OCI-LY7 (cell line): ENCODE results near the gene MID1. TPM values are rescaled to one million over a fixed set of nuclear protein-coding genes. Genes with fewer than 3 reads are reported as not detected.

Experiments used
- BruUV-seq: library from RNA; stranded (reverse); fragments of 400-500 nt; replicated peaks from 2 replicates; lab custom pipeline; 2021; lab: Mats Ljungman, UMichigan
- CTCF ChIA-PET: fragments of 300-600 bp; sonication (Branson Sonifier 250); formaldehyde crosslinking; loops from one replicate; lab custom pipeline; 2022; ENCODE audit warnings: antibody characterized with exemption; ENCODE audit not compliant: unreplicated experiment; lab: Charles Lee
- POLR2A ChIA-PET: fragments of 300-600 bp; sonication (Branson Sonifier 250); formaldehyde crosslinking; loops from one replicate; lab custom pipeline; 2022; ENCODE audit warnings: antibody characterized with exemption; lab: Charles Lee
- DNase-seq: peaks from one replicate; pipeline ENCODE4 v3.0.0-alpha.2; 2015; ENCODE audit warnings: low spot score
- H2AFZ ChIP-seq: fragments of 200-600 bp; sonication (generic), shearing (Covaris generic); 2 replicates; pipeline ENCODE4 v1.6.1; 2014; ENCODE audit warnings: mild to moderate bottlenecking, antibody characterized with exemption, low read length, moderate library complexity
- H3K27ac ChIP-seq: fragments of 200-600 bp; sonication (generic); 2 replicates; pipeline ENCODE4 v1.5.1; 2014; ENCODE audit warnings: mixed run types, low read depth, mild to moderate bottlenecking, moderate library complexity, low read length, inconsistent platforms; ENCODE audit not compliant: poor library complexity, severe bottlenecking
- H3K36me3 ChIP-seq: fragments of 200-600 bp; sonication (generic); 2 replicates; pipeline ENCODE4 v1.6.1; 2014; ENCODE audit warnings: mild to moderate bottlenecking, antibody characterized with exemption, low read length, moderate library complexity, mixed read lengths; ENCODE audit not compliant: insufficient read depth
- H3K4me1 ChIP-seq: fragments of 200-600 bp; sonication (generic); 2 replicates; pipeline ENCODE4 v1.5.1; 2014; ENCODE audit warnings: mild to moderate bottlenecking, low read length; ENCODE audit not compliant: insufficient read depth, poor library complexity, severe bottlenecking
- H3K4me2 ChIP-seq: fragments of 200-600 bp; sonication (generic); 2 replicates; pipeline ENCODE4 v1.6.1; 2014; ENCODE audit warnings: mild to moderate bottlenecking, low read length
- H3K4me3 ChIP-seq: fragments of 200-600 bp; sonication (generic); 2 replicates; pipeline ENCODE4 v1.5.1; 2014; ENCODE audit warnings: mild to moderate bottlenecking, low read depth, low read length; ENCODE audit not compliant: poor library complexity, severe bottlenecking
- H3K79me2 ChIP-seq: fragments of 200-600 bp; sonication (generic); 2 replicates; pipeline ENCODE4 v1.6.1; 2016; ENCODE audit warnings: low read depth, mild to moderate bottlenecking, low read length, moderate library complexity, mixed read lengths; ENCODE audit not compliant: insufficient read depth
- H3K9me2 ChIP-seq: fragments of 200-600 bp; sonication (generic); 2 replicates; pipeline ENCODE4 v1.6.1; 2016; ENCODE audit warnings: mild to moderate bottlenecking, low read length, mixed read lengths; ENCODE audit not compliant: insufficient read depth
- H3K9me3 ChIP-seq: fragments of 200-600 bp; sonication (generic); 2 replicates; pipeline ENCODE4 v1.6.1; 2014; ENCODE audit warnings: mild to moderate bottlenecking, mixed run types, low read length, mixed read lengths
- H4K20me1 ChIP-seq: fragments of 200-600 bp; sonication (generic); 2 replicates; pipeline ENCODE4 v1.6.1; 2014; ENCODE audit warnings: mild to moderate bottlenecking, antibody characterized with exemption, low read length, moderate library complexity, mixed read lengths; ENCODE audit not compliant: insufficient read depth
- EZH2phosphoT487 ChIP-seq: fragments of 200-600 bp; sonication (generic); IDR thresholded peaks from 2 replicates; pipeline ENCODE4 v1.6.1; 2018; ENCODE audit warnings: low read depth, borderline replicate concordance, mild to moderate bottlenecking, mixed run types, antibody characterized with exemption, low read length, moderate library complexity, mixed read lengths
- intact Hi-C: fragments of 100-400 bp; cut with micrococcal nuclease; formaldehyde crosslinking; loops from one replicate; pipeline ENCODE4 v1.10.0; 2022; ENCODE audit not compliant: unreplicated experiment
- total RNA-seq, 2 experiments: library from RNA; depleted of rRNA in 1 of 2; stranded (reverse); fragments of >200 nt in 1 of 2; shearing (Covaris generic) in 1 of 2; gene quantifications; 2 replicates each; pipeline ENCODE4 v1.2.3, GENCODE V29; 2014 to 2022
- TF ChIP-seq, protein P1 (sequence below): fragments of 200-600 bp; sonication (generic); conservative IDR thresholded peaks from 2 replicates; pipeline ENCODE4 v1.5.1; 2014; ENCODE audit warnings: mild to moderate bottlenecking, antibody characterized with exemption, low read length, moderate library complexity, mixed read lengths

The MID1 gene
- total RNA-seq, 2 experiments from 2014 or later: 0.76 to 1.0 TPM

DNA sequence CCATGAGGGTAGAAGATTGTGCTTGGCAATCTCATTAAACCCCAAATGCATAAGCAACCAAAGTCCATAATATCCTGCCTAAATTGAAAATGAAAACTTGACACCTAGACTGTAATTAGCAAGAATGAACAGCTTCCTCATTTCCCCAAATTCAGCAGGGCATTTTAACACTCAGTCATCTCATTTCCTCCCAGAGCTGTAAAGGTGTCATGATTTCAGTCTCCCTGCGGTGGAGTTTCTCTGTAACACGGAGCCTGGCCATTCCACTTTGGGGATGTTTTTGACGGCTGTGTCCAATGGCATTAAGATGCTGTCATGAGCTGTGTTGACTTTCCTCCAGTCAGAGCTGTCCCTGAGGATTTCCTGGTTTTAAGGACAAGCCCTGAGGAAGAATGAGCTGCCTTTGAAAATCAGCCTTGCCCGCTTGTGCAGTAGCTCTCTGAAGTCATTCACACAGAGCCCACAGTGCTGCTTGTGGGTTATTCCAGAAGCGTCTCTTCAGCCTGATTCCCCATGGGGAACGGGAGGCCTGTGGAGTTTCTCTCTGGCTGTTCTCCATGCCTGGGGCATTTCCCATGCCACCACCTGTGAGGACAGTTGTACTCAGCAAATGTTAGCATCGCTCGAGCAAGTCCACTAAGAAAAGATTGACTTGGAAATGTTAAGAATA is 187.0 kb downstream of the MID1 start:
- ChIA-PET CTCF (no interaction called here), POLR2A (no interaction called here)
- Histone ChIP-seq H3K79me2 (no peaks in the 10 kb centered on the region), H3K4me3 (no peak overlapping the region), H3K4me2 (no peak overlapping the region), H3K4me1 (no peaks in the 10 kb centered on the region), H3K9me3 (no peaks in the 10 kb centered on the region), H3K27ac (no peak overlapping the region), H4K20me1 (no peaks in the 10 kb centered on the region), H3K9me2 (no peaks in the 10 kb centered on the region), H2AFZ (no peak overlapping the region), H3K36me3 (no peaks in the 10 kb centered on the region)
- intact Hi-C loops: no loop called here
- no peak for TF ChIP-seq EZH2phosphoT487
- TF ChIP-seq, protein P1, sequence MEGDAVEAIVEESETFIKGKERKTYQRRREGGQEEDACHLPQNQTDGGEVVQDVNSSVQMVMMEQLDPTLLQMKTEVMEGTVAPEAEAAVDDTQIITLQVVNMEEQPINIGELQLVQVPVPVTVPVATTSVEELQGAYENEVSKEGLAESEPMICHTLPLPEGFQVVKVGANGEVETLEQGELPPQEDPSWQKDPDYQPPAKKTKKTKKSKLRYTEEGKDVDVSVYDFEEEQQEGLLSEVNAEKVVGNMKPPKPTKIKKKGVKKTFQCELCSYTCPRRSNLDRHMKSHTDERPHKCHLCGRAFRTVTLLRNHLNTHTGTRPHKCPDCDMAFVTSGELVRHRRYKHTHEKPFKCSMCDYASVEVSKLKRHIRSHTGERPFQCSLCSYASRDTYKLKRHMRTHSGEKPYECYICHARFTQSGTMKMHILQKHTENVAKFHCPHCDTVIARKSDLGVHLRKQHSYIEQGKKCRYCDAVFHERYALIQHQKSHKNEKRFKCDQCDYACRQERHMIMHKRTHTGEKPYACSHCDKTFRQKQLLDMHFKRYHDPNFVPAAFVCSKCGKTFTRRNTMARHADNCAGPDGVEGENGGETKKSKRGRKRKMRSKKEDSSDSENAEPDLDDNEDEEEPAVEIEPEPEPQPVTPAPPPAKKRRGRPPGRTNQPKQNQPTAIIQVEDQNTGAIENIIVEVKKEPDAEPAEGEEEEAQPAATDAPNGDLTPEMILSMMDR: no peak
- no TSS peak for BruUV-seq
- no peak for DNase-seq

DNA sequence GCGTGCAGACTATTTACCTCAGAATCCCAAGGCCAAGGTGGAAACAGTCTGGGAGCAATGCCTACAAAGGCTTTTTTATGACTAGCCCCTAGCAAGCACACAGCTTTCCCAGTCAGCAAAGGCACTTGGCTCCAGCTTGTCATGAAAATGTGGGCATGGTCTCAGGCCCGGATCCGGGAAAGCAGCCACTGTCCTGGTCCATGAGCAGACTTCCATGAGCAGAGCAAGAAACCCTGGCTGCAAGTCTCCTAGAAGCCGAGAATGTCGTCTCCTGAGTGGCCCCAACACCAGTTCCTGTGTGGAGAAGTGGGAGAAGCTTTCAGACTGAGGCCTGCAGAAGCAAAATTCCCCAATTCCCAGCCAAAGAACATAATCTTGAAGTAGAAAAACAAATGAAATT is 190.5 kb downstream of the MID1 start:
- H2AFZ ChIP-seq: no peak overlapping the region
- no peak overlapping the region for H3K27ac ChIP-seq
- H3K36me3 ChIP-seq: no peaks in the 10 kb centered on the region
- POLR2A ChIA-PET: no interaction called here
- no TSS peak for BruUV-seq
- H3K9me3 ChIP-seq: no peaks in the 10 kb centered on the region
- no peaks in the 10 kb centered on the region for H3K9me2 ChIP-seq
- H3K79me2 ChIP-seq: no peaks in the 10 kb centered on the region
- no peak for DNase-seq
- TF ChIP-seq, protein P1: no peak
- no peak for TF ChIP-seq EZH2phosphoT487
- H3K4me2 ChIP-seq: no peak overlapping the region
- intact Hi-C loops: no loop called here
- no peaks in the 10 kb centered on the region for H4K20me1 ChIP-seq
- CTCF ChIA-PET: no interaction called here
- no peak overlapping the region for H3K4me3 ChIP-seq
- H3K4me1 ChIP-seq: no peaks in the 10 kb centered on the region

DNA sequence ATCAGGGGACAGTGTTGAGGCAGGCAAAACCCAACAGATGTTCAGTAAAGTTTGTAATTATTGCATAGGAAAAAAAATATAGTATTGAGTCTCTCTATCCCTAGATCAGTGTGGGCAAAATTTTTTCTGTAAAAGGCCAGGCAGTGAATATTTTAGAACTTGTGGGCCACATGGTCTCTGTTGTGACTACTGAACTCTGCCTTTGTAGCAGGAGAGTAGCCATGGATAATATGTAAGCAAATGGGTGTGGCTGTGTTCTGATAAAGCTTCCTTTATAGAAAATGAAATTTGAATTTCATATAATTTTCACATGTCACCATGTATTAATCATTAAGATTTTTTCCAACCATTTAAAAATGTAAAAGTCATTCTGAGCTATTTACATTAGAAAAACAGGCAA is 193.1 kb downstream of the MID1 start:
- no peak overlapping the region for H3K4me2 ChIP-seq
- no peaks in the 10 kb centered on the region for H3K4me1 ChIP-seq
- TF ChIP-seq EZH2phosphoT487: no peak
- TF ChIP-seq, protein P1: no peak
- intact Hi-C loops: no loop called here
- H2AFZ ChIP-seq: no peak overlapping the region
- ChIA-PET CTCF (no interaction called here), POLR2A (no interaction called here)
- H3K4me3 ChIP-seq: no peak overlapping the region
- H3K9me3 ChIP-seq: no peaks in the 10 kb centered on the region
- BruUV-seq: no TSS peak
- H3K36me3 ChIP-seq: no peaks in the 10 kb centered on the region
- no peak for DNase-seq
- H4K20me1 ChIP-seq: no peaks in the 10 kb centered on the region
- no peak overlapping the region for H3K27ac ChIP-seq
- no peaks in the 10 kb centered on the region for H3K9me2 ChIP-seq
- H3K79me2 ChIP-seq: no peaks in the 10 kb centered on the region
